HEK293T (cell line): ENCODE measurements around the gene CTTN.

Experiments
- CTCF ChIA-PET: fragments of 350-600 bp; formaldehyde crosslinking; extraction: SDS; loops from one replicate; lab custom pipeline; 2021; ENCODE audit warnings: antibody characterized with exemption, inconsistent platforms; lab: Yijun Ruan, JAX
- POLR2A ChIA-PET: fragments of 350-600 bp; formaldehyde crosslinking; extraction: SDS; loops from one replicate; lab custom pipeline; 2020; ENCODE audit warnings: antibody characterized with exemption, inconsistent platforms; lab: Yijun Ruan, JAX
- DNase-seq: peaks from one replicate; pipeline ENCODE4 v3.0.0; 2012; ENCODE audit warnings: mixed read lengths; ENCODE audit errors: extremely low spot score
- ARNT ChIP-seq: fragments of 450-650 bp; IDR thresholded peaks from 2 replicates; pipeline ENCODE4 v1.6.1; 2017; ENCODE audit warnings: mild to moderate bottlenecking
- BHLHE40 ChIP-seq: fragments of 450-650 bp; IDR thresholded peaks from 2 replicates; pipeline ENCODE4 v1.6.1; 2016; ENCODE audit warnings: mild to moderate bottlenecking, moderate library complexity, borderline replicate concordance
- CTBP1 ChIP-seq: fragments of 450-650 bp; IDR thresholded peaks from 2 replicates; pipeline ENCODE4 v1.6.1; 2016; ENCODE audit warnings: borderline replicate concordance
- ELF4 ChIP-seq: fragments of 450-650 bp; IDR thresholded peaks from 2 replicates; pipeline ENCODE4 v1.6.1; 2017; ENCODE audit warnings: antibody characterized with exemption
- FOXA1 ChIP-seq: fragments of 450-650 bp; IDR thresholded peaks from 2 replicates; pipeline ENCODE4 v1.6.1; 2016; ENCODE audit warnings: mild to moderate bottlenecking
- FOXK2 ChIP-seq: fragments of 450-650 bp; IDR thresholded peaks from 2 replicates; pipeline ENCODE4 v1.6.1; 2016; ENCODE audit warnings: mild to moderate bottlenecking
- FOXM1 ChIP-seq: fragments of 450-650 bp; IDR thresholded peaks from 2 replicates; pipeline ENCODE4 v1.6.1; 2017; ENCODE audit warnings: mild to moderate bottlenecking, borderline replicate concordance
- HDGF ChIP-seq: fragments of 450-650 bp; IDR thresholded peaks from 2 replicates; pipeline ENCODE4 v1.6.1; 2017; ENCODE audit warnings: antibody characterized with exemption, borderline replicate concordance
- L3MBTL2 ChIP-seq: fragments of 450-650 bp; conservative IDR thresholded peaks from 2 replicates; pipeline ENCODE4 v1.6.1; 2016; ENCODE audit warnings: mild to moderate bottlenecking
- LEF1 ChIP-seq: fragments of 450-650 bp; IDR thresholded peaks from 2 replicates; pipeline ENCODE4 v1.6.1; 2017; ENCODE audit warnings: mild to moderate bottlenecking, borderline replicate concordance
- NFRKB ChIP-seq: fragments of 450-650 bp; IDR thresholded peaks from 2 replicates; pipeline ENCODE4 v1.6.1; 2016; ENCODE audit warnings: mild to moderate bottlenecking, moderate library complexity
- SP1 ChIP-seq: fragments of 450-650 bp; IDR thresholded peaks from 2 replicates; pipeline ENCODE4 v1.6.1; 2017
- SUZ12 ChIP-seq: fragments of 450-650 bp; IDR thresholded peaks from 2 replicates; pipeline ENCODE4 v1.6.1; 2016; ENCODE audit warnings: mild to moderate bottlenecking
- TARDBP ChIP-seq: fragments of 450-650 bp; IDR thresholded peaks from 2 replicates; pipeline ENCODE4 v1.6.1; 2016
- ZNF384 ChIP-seq: fragments of 450-650 bp; IDR thresholded peaks from 2 replicates; pipeline ENCODE4 v1.6.1; 2016
- TF ChIP-seq, protein P1 (sequence below): fragments of 450-650 bp; IDR thresholded peaks from 2 replicates; pipeline ENCODE4 v1.6.1; 2016

Gene CTTN

DNA sequence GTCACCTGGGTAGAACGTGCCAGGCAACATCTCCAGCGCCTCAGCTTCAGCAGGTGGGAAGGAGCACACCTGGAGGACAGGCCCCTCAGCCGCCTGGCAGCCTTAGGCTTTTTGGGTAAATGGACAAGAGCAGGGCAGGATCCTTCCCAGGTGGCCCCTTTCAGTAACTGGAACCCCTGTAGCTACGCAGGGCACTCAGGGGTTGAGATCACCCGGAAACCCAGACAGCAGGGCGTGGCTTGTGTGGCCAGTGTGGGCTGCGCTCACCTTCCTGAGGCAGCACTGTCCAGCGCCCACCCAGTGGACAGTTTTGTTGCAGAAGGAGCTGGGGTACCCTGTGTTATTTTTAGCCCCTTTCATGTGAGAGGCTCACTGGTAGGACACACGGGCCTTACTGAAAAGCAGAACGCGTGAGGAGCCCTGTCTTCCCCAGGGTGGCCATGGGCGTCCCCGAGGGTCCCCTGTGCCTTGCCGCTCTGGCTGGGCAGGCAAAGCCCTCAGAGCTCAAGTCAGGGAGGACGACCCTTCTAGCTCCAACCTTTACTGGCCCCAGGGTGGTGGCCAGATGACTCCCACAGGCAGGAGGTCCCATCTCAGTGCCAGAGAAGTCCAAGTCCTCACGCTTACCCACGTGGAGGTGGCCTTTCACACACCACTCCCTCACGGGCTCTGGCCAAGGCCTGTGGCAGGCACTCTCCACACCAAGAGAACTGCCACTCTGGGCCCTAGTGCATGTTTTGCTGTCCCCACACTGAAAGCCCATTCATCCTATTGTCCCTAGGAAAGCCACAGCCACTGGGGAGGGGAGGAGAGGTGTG lies 75.8 kb downstream of the CTTN start:
- CTCF ChIA-PET = no interaction called here
- no peak for TF ChIP-seq ARNT
- no peak for TF ChIP-seq L3MBTL2
- TF ChIP-seq HDGF = no peak
- TF ChIP-seq BHLHE40 = no peak
- no peak for TF ChIP-seq FOXM1
- no peak for TF ChIP-seq SUZ12
- TF ChIP-seq TARDBP = no peak
- POLR2A ChIA-PET = no interaction called here
- DNase-seq = no peak

DNA sequence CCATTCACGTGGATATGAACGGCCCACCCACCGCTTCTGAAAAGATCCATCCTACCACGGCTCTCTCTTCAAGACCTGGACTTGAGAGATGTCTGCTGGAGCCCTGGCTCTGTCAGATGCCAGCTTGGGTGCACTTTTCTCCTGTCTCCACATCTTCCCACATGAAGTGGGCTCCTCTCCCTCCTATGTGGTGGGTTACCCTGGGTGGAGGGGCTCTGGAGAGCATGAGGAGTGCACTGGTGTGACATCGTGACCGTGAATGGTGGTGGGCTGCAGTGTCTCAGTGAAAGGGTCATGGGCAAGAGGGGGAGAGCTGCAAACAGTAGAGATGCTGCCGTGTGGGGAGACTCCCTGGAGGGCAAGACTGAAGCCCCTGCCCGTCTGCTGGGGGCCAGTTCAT lies 76.4 kb downstream of the CTTN start:
- CTCF ChIA-PET = no interaction called here
- DNase-seq = no peak
- POLR2A ChIA-PET = no interaction called here
- TF ChIP-seq ELF4 (no peak), TARDBP (no peak), FOXM1 (no peak), SUZ12 (no peak), FOXA1 (no peak), L3MBTL2 (no peak), BHLHE40 (no peak)

DNA sequence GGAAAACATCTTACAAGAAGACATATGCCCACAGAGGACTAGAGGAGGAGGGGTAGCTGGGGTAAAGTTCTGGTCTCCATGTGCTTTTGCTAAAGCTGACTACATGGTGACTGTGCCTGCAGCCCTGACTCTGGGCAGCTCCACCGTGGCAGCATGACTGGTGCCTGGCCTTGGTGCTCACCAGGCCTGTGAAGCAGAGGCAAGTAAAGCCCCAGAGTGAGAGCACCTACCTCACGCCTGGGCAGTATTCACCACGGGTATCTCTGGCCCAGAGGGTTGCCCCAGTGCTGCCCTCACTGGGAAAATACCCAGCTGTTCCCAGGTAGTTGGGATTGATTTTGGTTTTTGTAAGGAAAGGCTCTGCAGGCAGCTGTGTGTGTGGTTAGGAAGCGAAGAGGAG lies 78.3 kb downstream of the CTTN start:
- DNase-seq = no peak
- TF ChIP-seq ARNT = no peak
- no peak for TF ChIP-seq FOXK2
- no peak for TF ChIP-seq NFRKB
- no peak for TF ChIP-seq FOXA1
- TF ChIP-seq SP1 = no peak
- TF ChIP-seq, protein P1, sequence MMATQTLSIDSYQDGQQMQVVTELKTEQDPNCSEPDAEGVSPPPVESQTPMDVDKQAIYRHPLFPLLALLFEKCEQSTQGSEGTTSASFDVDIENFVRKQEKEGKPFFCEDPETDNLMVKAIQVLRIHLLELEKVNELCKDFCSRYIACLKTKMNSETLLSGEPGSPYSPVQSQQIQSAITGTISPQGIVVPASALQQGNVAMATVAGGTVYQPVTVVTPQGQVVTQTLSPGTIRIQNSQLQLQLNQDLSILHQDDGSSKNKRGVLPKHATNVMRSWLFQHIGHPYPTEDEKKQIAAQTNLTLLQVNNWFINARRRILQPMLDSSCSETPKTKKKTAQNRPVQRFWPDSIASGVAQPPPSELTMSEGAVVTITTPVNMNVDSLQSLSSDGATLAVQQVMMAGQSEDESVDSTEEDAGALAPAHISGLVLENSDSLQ = no peak
- TF ChIP-seq BHLHE40 = no peak
- TF ChIP-seq TARDBP = no peak
- TF ChIP-seq FOXM1 = no peak
- no peak for TF ChIP-seq ZNF384
- TF ChIP-seq L3MBTL2 = no peak
- ChIA-PET CTCF (no interaction called here), POLR2A (no interaction called here)

DNA sequence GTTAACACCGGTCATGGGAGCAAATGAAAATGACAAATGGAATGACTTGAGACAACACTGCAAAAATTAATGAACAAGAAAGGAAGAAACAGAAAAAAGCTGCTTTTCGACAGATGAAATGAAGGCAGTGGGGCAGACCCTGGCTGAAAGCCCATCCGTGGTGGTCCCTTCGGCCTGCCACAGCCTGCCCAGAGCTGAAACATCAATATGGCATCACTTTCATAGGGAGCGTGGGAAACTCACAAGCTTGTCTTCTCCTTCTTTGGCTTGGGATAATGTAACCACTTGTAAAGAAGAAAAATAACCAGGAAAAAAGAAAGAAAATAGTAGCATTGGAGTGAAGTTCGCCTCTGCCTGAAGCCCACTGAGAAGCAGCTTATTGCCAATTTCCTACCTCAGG lies 78.8 kb downstream of the CTTN start:
- ChIA-PET POLR2A (no interaction called here), CTCF (no interaction called here)
- no peak for DNase-seq
- no peak for TF ChIP-seq ARNT
- TF ChIP-seq, protein P1 = no peak
- TF ChIP-seq ZNF384 = no peak
- no peak for TF ChIP-seq TARDBP
- TF ChIP-seq CTBP1 = no peak
- no peak for TF ChIP-seq FOXA1
- TF ChIP-seq LEF1 = no peak
- no peak for TF ChIP-seq BHLHE40
- no peak for TF ChIP-seq FOXK2
- TF ChIP-seq NFRKB = no peak

DNA sequence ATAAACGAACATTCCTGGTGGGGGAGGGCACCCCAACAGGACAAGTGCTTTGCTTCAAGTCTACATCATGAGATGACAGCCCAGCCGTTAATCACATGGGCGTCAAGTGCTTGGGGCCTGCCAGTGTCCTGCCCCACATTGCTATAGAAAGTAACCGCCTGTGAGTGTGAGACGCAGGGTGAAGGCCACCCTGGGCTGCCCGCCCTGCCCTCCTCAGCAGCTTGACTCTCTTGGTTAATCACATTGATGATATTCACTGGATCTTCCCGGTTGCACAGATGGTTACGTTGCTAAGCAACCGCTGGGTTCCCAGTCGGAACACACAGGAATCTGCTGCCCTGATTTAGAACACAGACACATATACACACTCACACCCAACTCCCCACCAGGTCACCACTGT lies 79.3 kb downstream of the CTTN start:
- POLR2A ChIA-PET = no interaction called here
- TF ChIP-seq ZNF384 = no peak
- TF ChIP-seq FOXK2 = no peak
- no peak for TF ChIP-seq TARDBP
- TF ChIP-seq ARNT = no peak
- no peak for TF ChIP-seq LEF1
- TF ChIP-seq FOXM1 = no peak
- no peak for TF ChIP-seq L3MBTL2
- no peak for TF ChIP-seq SP1
- TF ChIP-seq CTBP1 = no peak
- TF ChIP-seq NFRKB = no peak
- no peak for TF ChIP-seq ELF4
- TF ChIP-seq SUZ12 = no peak
- TF ChIP-seq FOXA1 = no peak
- TF ChIP-seq BHLHE40 = no peak
- CTCF ChIA-PET = no interaction called here
- DNase-seq = no peak

DNA sequence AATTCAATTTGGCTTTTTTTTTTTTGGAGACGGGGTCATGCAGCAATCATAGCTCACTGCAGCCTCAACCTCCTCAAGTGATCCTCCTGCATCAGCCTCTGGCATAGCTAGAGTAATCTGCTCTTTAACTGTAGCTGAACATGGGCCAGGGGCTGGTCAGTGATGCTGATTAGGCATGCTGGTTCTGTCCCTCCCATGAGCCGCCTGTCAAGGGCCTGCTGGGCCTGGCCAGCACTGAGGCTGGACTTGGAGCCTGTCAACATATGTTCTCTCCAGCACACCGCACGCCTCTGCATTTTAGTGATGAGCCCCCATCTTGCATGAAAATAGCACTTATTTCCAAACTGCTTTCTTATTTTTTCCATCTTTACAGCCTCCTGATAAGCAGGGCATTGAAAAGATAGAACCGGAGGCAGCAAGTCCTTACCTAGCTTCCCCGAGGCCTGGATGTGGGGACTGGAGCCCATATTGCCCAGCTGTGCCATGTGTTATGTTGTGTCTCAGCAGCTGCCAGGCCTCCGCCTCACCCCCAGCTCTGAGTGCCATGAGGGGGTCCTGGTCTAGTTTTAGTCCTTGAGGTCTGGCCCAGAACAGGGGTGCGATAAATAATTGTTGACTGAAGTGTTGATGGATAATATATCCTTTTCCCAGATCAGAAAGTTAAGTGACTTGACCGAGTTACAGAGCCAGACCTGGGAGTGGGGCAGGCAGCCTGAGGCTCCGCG lies 80.0 kb downstream of the CTTN start:
- POLR2A ChIA-PET = no interaction called here
- CTCF ChIA-PET = no interaction called here
- no peak for DNase-seq
- TF ChIP-seq, protein P1 = no peak
- TF ChIP-seq FOXK2 = no peak
- no peak for TF ChIP-seq TARDBP
- no peak for TF ChIP-seq FOXA1
- TF ChIP-seq SP1 = no peak
- TF ChIP-seq ELF4 = no peak
- TF ChIP-seq HDGF = no peak
- TF ChIP-seq BHLHE40 = no peak
- no peak for TF ChIP-seq SUZ12
